NCI-H2227 treated with DMSO at 0.1 percent for 48 hours (cell line): ENCODE measurements around the gene CYP27C1.

Experiments
- DNase-seq: peaks from one replicate; lab custom pipeline; 2025; lab: John Stamatoyannopoulos, UW

The CYP27C1 gene

DNA sequence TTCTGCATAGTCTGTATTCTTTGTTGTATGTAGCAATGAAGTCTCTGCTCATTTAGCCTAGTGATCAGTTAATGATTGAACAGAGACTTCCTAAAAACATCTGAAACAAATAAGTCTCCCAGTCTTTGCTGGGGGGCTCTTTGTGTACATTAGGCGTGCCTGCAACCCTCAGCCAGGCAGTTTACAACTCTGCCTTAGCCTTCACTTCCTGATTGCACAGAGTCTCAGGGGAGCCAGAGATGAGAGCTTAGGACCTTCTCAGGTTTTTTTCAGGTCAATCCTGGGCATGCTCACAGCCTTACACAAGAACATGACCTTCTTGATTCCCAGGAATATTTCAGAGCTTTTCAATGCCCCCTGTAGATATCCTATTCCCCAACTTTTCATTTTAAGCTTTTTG, 69.1 kb downstream of the CYP27C1 start:
- DNase-seq, result no peak

DNA sequence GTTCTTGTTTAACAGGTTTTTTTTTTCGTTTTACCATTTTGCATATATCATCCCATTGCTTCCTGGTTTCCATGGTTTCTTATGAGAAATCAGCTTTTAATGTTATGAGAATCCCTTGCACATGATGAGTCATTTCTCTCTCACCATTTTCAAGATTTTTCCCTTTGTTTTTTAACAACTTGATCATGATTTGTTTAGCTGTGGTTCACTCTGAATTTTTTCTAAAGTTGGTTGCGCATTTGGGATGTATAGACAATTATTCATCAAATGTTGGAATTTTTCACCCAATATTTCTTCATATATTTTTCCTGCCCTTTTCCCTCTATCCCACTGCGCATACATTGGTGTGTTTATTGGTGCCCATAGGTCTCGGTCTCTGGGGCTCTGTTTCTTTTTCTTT, 70.7 kb downstream of the CYP27C1 start:
- DNase-seq, result no peak

DNA sequence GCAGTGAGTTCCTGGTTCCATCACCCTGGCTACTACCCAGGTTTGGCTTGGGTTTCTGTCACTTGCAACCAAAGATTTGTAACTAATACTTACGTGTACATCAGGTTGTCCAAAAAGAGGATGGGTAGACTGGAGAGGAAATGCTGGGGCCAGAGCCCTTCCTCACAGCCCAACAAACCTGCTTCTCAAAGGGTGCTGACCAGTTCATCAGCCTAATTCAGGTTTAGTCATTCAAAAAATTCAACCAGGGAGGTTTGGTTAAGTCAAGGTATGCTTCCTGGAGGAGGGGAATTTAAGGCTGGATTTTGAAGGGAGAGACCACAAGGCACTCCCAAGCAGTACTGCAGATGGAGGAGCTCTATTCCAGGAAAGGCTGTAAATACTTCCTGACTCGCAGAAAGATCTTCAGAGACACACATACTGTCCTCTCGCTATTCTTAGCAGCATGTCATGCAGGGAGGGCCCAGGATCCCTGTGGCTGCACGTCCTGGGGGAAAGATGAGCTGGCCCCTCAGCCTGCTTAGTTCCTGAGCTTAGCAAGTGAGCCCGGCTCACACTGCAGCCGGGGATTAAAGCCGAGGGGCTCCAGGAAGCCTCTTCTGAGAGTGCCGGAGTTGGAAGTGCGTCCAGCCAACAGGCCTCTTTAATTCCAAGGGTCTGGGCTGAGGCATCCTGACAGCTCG, 73.1 kb downstream of the CYP27C1 start:
- DNase-seq, result no peak

DNA sequence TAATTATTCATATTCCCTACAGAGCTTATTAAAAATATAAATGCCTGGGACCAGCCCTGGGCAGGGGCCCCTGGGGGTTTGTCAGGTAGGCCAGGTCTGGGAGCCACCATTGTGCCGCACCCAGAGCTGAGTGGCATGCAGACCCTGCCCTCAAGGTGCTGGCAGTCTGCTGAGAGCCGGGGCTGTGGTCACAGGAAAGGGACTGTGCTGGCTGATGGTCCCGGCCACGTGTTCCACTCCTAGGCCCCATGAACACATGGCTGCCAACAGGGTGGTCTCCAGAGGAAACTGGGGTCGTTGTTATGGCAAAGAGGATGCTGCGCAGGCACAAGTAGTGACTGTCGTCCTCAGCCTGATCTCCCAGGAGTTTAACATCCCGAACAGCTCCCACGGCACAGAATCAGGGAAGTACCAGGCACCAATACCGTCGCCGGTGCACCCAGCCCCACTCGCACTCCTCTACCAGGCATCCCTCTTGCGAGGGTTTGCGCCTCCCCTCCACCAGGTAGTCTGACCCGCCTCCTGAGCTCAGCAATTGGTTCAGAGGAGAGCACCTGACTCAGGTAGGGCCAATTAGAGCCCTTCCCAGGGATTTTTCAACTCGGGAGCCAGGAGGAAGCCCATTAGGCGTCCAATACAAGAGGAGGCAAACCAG, 73.9 kb downstream of the CYP27C1 start:
- no peak for DNase-seq

DNA sequence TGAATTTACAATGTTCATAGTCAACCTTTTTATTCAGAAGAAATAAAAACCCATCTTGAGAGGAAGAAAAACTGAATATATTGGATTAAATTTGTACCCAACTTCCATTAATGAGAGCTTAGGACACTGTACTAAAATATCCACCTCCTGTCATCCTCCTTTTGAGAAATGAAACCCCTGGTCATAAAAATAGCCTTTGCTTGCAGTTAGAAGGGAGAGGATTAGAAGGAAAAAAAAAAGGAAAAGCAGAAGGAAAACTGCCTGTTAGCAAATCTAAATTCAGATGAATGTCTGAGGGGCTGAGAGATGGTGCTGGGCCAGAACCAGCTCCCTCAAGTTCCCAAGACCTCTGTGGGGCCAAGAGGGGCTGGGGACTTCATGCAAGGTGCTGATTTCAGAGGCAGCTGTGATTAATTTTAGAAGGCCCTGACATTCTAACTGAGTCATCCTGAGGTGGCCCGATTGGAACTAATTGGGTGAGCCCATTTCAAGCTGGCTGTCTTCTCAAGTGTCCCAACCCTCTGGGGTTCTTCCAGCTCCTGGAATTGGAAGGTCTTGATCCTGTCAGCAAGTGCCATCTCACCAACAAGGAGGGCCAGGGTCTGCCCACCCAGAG, 74.7 kb downstream of the CYP27C1 start:
- DNase-seq, result no peak

DNA sequence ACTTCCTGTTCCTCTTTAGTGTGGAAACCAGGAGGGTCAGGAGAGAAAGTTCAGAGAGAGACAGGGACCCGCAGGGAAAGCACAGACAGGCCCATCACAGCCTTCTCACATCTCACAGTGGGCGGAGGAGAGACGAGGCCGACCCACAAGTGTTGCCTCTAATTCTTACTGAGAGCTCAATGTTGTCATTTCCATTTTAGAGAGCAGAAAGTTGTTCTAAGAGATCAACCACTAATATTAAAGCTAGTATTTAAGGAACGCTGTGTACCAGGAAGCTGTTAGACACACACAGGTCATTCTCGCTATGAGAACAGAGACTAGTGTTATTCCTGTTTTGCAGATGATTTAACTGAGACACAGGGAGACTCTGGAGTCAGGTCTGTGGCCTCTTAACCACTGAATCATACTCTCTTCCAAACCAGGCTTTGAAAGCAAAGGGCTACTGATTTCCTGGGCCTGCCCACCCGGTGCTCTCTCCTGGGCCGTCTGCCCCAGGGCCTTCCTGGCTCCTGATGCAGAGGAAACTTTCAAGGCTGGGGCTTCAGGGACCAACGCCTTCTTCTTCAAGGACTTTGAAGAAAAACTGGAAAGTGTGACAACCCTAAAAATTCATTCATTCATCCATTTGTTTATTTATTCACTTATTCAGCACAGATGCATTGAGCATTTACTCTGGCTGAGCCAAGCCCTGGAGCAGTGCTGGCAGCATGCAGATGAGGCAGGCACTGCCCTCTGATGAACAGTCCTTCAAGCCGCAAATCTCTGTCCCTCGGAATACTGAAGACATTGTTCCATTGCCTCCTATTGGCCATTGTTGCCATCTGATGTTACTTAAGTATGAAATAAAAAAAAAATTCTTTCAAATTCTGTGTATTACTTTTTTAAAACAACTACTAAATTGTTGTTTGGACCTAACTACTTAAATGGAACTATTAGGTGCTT, 76.0 kb downstream of the CYP27C1 start:
- DNase-seq, result no peak

DNA sequence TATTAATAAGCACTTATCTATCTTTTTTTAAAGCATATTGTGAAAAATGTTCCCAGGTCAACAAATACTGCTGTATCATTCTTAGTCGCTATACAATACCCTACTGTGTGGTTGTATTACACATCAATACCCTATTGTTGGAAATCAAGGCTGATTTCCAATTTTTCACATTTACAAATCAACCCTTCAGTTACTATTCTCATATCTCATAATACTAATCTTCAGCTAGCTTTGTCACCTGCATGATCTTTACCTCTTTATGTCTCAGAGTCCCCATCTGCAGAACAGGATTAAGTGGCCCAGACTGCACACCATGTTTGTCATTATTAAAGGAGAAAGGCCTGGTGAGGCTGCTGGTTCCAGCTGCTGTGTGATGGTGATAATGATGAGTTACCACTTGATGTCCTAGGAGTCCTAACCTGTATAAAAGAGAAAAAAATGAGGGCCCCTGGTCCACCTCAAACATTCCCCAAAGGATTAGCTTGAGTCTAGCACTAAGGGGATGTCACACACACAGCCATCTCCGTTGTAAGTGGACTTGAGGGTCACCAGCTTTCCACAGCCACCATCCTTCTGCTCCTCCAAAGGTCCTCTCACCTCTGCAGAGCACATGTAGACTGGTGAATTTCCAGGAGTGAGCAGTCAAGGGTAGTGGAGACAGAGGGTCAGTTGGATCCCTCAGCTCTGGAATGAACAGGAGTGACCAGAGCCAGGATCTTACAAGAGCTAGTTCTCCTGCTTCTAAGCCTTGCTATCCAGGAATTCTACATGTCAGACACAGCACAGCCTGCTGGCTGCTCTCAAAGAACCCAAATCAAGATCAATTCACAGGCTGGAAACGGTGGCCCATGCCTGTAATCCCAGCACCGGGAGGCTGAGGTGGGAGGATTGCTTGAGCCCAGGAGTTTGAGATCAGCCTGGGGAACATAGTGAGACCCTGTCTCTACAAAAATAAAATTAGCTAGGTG, 77.2 kb downstream of the CYP27C1 start:
- DNase-seq, result no peak

DNA sequence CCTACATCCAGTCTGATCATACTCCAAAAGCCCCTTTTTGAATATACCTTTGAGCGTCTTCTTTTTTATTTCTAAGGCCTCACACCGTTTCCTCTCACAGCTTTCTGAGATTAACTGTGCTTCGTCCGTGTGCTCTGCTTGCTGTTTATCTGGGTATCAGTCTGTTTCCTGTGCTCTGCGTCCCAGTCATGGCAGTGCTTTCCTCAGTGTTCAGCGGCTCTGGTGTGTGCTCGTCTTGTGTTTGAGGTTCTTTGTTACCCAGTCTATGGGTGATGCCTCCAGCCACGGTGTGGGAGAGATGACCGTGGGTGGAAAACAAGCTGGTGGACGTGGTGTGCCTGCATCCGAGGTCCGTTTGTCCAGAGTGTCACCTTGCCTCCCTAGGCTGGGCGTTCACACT, 79.6 kb downstream of the CYP27C1 start:
- DNase-seq, result no peak

DNA sequence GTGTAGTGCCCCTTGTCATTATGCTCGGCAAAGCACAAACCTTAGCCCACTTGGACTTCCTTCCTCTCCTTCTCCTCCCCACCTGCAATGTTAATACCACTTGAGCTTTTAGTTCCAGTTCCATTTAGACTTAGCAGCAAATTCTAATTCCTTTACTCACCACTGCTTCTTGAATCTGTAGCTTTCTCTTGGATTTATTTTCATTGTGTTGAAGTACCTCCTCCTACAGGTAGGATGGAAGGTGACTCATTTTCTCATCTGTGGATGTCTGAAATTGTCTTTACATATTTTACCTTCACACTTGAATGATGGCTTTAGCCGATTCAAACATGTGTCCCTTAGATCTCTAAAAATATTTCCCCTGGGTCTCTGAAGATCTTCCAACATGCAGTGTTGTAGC, 80.3 kb downstream of the CYP27C1 start:
- DNase-seq, result no peak

DNA sequence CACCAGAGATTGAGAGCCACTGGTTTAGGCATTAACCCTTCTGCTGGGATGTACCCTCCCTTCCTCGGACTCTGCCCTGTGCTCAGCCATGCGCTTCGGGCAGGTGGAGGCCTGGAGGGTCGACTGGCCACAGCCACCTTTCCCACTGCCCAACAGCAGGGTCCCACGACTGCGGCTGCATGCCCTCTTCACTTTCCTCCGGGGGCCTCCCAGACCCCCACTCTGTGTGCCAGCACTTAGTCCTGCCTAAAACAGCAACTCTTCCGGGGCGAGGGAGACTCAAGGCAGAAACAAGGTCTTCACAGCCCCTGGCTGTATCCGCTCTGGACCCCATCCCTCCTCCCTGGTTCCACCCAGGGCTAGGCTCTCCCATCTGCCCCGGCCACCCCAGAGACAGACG, 81.8 kb downstream of the CYP27C1 start:
- DNase-seq, result no peak

DNA sequence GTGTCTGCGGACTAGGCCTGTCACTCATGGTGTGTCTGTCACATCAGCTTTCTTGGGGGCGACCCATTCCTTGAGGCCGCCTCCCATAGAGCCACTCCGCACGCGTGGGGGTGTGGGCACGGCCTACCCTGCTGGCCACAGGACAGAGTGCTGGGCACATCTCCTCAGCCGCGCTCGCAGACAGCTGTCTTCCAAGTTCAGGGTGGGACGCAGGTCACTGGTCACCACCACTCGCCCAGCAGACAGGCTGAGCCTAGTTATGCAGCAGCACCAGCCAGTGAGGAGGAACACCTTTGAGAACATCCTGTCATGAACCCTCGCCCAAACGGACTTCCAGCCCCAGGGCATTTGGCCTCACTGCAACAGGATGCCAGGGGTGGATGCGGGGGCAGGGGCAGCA, 82.4 kb downstream of the CYP27C1 start:
- no peak for DNase-seq

DNA sequence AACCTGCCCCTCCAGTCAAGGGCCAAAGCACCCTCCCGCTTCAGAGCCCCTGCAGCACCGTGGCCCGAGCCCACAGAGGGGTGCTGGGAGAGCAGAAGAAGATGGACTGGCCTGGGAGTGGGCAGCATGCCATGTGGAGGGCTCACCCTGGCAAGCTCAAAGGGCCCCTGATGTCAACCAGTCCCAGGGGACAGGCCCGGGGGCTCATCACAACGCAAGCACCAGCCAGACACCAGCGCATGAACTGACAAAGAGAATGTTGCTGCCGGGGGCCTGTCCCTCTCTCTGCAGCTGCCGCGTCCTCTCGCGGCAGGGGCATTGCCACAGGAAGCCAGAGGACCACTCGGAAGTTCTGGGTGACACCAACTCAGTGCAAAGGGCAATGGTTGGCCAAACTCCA, 82.9 kb downstream of the CYP27C1 start:
- no peak for DNase-seq

DNA sequence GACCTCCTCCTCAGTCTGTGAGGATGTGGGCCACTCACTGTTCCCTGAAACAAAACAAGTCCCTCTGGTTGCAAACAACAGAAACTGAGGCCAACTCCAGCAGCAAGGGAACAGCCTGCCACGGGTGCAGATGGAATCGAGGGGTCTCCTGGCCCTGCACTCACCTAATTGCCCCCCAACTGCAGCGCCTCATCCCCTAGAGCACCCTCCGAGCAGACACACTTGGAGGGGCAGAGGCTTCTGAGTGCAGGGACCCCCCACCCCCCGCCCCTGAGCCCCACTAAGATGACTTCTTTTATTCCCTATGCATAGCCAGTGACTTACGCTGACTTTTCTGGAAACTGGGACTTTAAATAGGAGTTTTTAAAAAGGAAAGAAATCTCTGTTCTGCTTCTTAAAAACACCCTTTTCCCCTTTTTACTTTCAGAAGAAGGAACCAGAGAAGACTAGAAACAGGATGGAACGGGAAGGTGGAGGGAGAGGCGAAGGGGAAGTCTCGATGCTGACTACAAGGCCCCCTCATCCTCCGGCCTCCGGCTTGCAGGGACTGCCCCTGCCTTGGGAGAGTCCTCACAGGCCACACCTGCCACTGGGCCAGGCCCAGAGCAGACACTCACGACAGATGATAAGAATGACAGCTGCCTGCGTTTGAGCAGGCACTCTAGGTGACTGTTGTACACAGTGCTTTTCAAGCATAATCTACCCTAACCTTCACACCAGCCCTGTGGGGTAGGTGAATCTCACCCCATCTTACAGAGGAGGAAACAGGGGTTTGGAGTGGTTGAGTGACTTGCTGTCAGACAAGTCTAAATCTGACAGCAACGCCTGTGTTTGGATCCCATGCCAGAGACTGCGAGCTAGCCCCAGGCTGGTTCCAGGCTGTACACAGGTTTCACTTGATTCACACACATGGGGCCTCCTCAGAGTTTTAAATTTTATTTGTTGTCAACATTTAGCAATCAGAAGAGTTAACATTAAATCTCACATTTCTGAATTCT, 85.0 kb downstream of the CYP27C1 start:
- DNase-seq, result no peak

DNA sequence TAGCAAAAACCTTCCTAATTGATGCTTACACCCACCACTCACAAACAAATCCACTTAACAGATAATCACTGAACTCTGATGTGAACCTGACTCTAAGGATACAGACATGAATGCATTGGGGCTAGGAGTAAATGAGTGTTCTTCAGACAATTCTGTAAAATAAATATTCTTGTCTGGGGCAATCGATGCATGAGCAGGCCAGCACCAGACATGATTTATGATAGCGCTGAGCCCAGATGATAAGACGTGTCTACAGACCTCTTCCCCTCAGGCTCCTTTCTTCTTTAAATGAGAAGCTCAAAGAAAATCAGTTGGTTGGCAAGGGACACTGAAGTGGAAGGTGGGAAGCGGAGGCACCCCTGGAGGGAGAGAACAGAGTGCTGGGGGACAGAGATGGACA, 85.9 kb downstream of the CYP27C1 start:
- no peak for DNase-seq
